Endothelial cell of hepatic sinusoid (primary cell): ENCODE data around the gene DSCAM.
"Not testable (repeated sequence)": the region's sequence is repeated elsewhere in the genome, so short reads cannot be mapped to it uniquely, and the experiment has no call there.

Source experiments
- in situ Hi-C: cut with HindIII; loops from 2 replicates; pipeline ENCODE4 v1.10.0; 2017; ENCODE audit warnings: low sequenced_read_pairs

The DSCAM gene

GRCh38 chr21:40339050-40339449 is 507.9 kb downstream of the DSCAM start:
- in situ Hi-C loops, result no loop called here

- in situ Hi-C loops, result no loop called here
Measured at GRCh38 chr21:40337981-40338380, 509.0 kb downstream of the DSCAM start.

- in situ Hi-C loops, result no loop called here
Measured at GRCh38 chr21:40335704-40336103, 511.3 kb downstream of the DSCAM start.

GRCh38 chr21:40334159-40334558 is 512.8 kb downstream of the DSCAM start:
- in situ Hi-C loops, result no loop called here

GRCh38 chr21:40333731-40334130 is 513.2 kb downstream of the DSCAM start:
- in situ Hi-C loops, result no loop called here

GRCh38 chr21:40331804-40332203 is 515.2 kb downstream of the DSCAM start:
- in situ Hi-C loops, result no loop called here

GRCh38 chr21:40331172-40331571 is 515.8 kb downstream of the DSCAM start:
- in situ Hi-C loops, result no loop called here

- in situ Hi-C loops, result no loop called here
Measured at GRCh38 chr21:40324389-40324788, 522.6 kb downstream of the DSCAM start.

GRCh38 chr21:40320718-40321117 is 526.2 kb downstream of the DSCAM start:
- in situ Hi-C loops, result not testable (repeated sequence)

GRCh38 chr21:40318371-40318770 is 528.6 kb downstream of the DSCAM start:
- in situ Hi-C loops, result no loop called here

GRCh38 chr21:40316104-40316503 is 530.9 kb downstream of the DSCAM start:
- in situ Hi-C loops, result no loop called here

GRCh38 chr21:40315626-40316025 is 531.3 kb downstream of the DSCAM start:
- in situ Hi-C loops, result no loop called here

GRCh38 chr21:40313260-40313659 is 533.7 kb downstream of the DSCAM start:
- in situ Hi-C loops, result no loop called here

- in situ Hi-C loops, result no loop called here
Measured at GRCh38 chr21:40300300-40300699, 546.7 kb downstream of the DSCAM start.

GRCh38 chr21:40299451-40299850 is 547.5 kb downstream of the DSCAM start:
- in situ Hi-C loops, result no loop called here

- in situ Hi-C loops, result no loop called here
Measured at GRCh38 chr21:40294345-40294744, 552.6 kb downstream of the DSCAM start.

- in situ Hi-C loops, result no loop called here
Measured at GRCh38 chr21:40291560-40291959, 555.4 kb downstream of the DSCAM start.

GRCh38 chr21:40284409-40284808 is 562.5 kb downstream of the DSCAM start:
- in situ Hi-C loops, result no loop called here

- in situ Hi-C loops, result no loop called here
Measured at GRCh38 chr21:40282912-40283886, 563.8 kb downstream of the DSCAM start.

GRCh38 chr21:40278345-40278744 is 568.6 kb downstream of the DSCAM start:
- in situ Hi-C loops, result no loop called here

- in situ Hi-C loops, result no loop called here
Measured at GRCh38 chr21:40276001-40276400, 571.0 kb downstream of the DSCAM start.

GRCh38 chr21:40272037-40272436 is 574.9 kb downstream of the DSCAM start:
- in situ Hi-C loops, result no loop called here

- in situ Hi-C loops, result no loop called here
Measured at GRCh38 chr21:40271164-40271563, 575.8 kb downstream of the DSCAM start.
